GM19395 (cell line): Measurements from ENCODE around the gene ERI3.
"Not testable (repeated sequence)": the region's sequence is repeated elsewhere in the genome, so short reads cannot be mapped to it uniquely, and the experiment has no call there.

Experiments used
- ATAC-seq: cut with Tn5 transposase; IDR thresholded peaks from one replicate; pipeline ENCODE4 v1.9.1; 2021; ENCODE audit warnings: mild to moderate bottlenecking, moderate library complexity; ENCODE audit not compliant: unreplicated experiment

The ERI3 gene

GRCh38 chr1:44217809-44218410 lies 137.1 kb downstream of the ERI3 start:
- ATAC-seq, result no peak

- ATAC-seq, result peak; percentile 76
These were observed 141.6 kb downstream of the ERI3 start, which contains the start of gene DMAP1 for GRCh38 chr1:44213222-44214112. Gene DMAP1, plus strand, starts transcription at chr1:44213471. Its CDS starts 283 bp downstream, at chr1:44213754.

- ATAC-seq, result peak; percentile 14
These were observed 142.5 kb downstream of the ERI3 start for GRCh38 chr1:44212355-44213221.

- no peak for ATAC-seq
These were observed 144.5 kb downstream of the ERI3 start for GRCh38 chr1:44210595-44210994.

GRCh38 chr1:44208226-44208625 lies 146.8 kb downstream of the ERI3 start:
- no peak for ATAC-seq

GRCh38 chr1:44206545-44206944 lies 148.5 kb downstream of the ERI3 start:
- not testable (repeated sequence) for ATAC-seq

GRCh38 chr1:44200336-44200735 lies 154.7 kb downstream of the ERI3 start:
- no peak for ATAC-seq

GRCh38 chr1:44174630-44175029 lies 180.4 kb downstream of the ERI3 start:
- no peak for ATAC-seq
